Duodenal mucosa (tissue), 2 donors: Measurements from ENCODE around the gene SHD.
"Not testable (repeated sequence)": the region's sequence is repeated elsewhere in the genome, so short reads cannot be mapped to it uniquely, and the experiment has no call there.

ENCODE experiments used
- H3K27ac ChIP-seq: one replicate; pipeline ENCODE4 v1.7.0; 2013; ENCODE audit warnings: low read depth, low read length
- H3K27me3 ChIP-seq, 2 donors: one replicate each; pipeline ENCODE4 v1.7.0; 2013; ENCODE audit warnings: low read length in 2 of 2, control low read depth in 1 of 2; ENCODE audit not compliant: insufficient read depth in 2 of 2, control insufficient read depth in 1 of 2
- H3K36me3 ChIP-seq, 2 donors: one replicate each; pipeline ENCODE4 v1.7.0; 2013; ENCODE audit warnings: low read length in 2 of 2, control low read depth in 1 of 2; ENCODE audit not compliant: insufficient read depth in 2 of 2, control insufficient read depth in 1 of 2
- H3K4me1 ChIP-seq, 2 donors: one replicate each; pipeline ENCODE4 v1.7.0; 2013; ENCODE audit warnings: low read length in 2 of 2, control low read depth in 1 of 2; ENCODE audit not compliant: insufficient read depth in 2 of 2, control insufficient read depth in 1 of 2
- H3K4me3 ChIP-seq, 2 donors: one replicate each; pipeline ENCODE4 v1.7.0; 2013; ENCODE audit warnings: low read length in 2 of 2, low read depth in 1 of 2
- H3K9ac ChIP-seq, 2 donors: one replicate each; pipeline ENCODE4 v1.7.0; 2013; ENCODE audit warnings: low read length in 2 of 2, low read depth in 1 of 2
- H3K9me3 ChIP-seq, 2 donors: one replicate each; pipeline ENCODE4 v1.7.0; 2013; ENCODE audit warnings: low read length in 2 of 2, control low read depth in 1 of 2; ENCODE audit not compliant: control insufficient read depth in 1 of 2

SHD gene

GRCh38 chr19:4238831-4239230 lies 40.2 kb upstream of the SHD start:
- Histone ChIP-seq H3K4me1 (no peaks in the 10 kb centered on the region), H3K9ac (no peak overlapping the region), H3K4me3 (no peak overlapping the region), H3K27ac (no peak overlapping the region), H3K36me3 (no peaks in the 10 kb centered on the region), H3K9me3 (peaks cover 0 to 5% of the 10 kb centered on the region in 2 donors), H3K27me3 (no peaks in the 10 kb centered on the region)

- Histone ChIP-seq H3K9ac (no peak overlapping the region), H3K9me3 (peaks cover 0 to 5% of the 10 kb centered on the region in 2 donors), H3K4me1 (peaks cover 0 to 5% of the 10 kb centered on the region in 2 donors), H3K4me3 (no peak overlapping the region), H3K27me3 (no peaks in the 10 kb centered on the region), H3K27ac (no peak overlapping the region), H3K36me3 (no peaks in the 10 kb centered on the region)
Observed at GRCh38 chr19:4241824-4242430, 37.1 kb upstream of the SHD start.

- H3K9ac ChIP-seq, H3K4me1 ChIP-seq, H3K9me3 ChIP-seq, H3K4me3 ChIP-seq, H3K27ac ChIP-seq, H3K27me3 ChIP-seq: not testable (repeated sequence)
- H3K36me3 ChIP-seq: peaks cover 16 to 21% of the 10 kb centered on the region in 2 donors
Observed at GRCh38 chr19:4245938-4246337, 33.1 kb upstream of the SHD start.

- Histone ChIP-seq H3K27me3 (no peaks in the 10 kb centered on the region), H3K36me3 (peaks cover 21 to 32% of the 10 kb centered on the region in 2 donors), H3K9ac (peak within 1 kb of the TSS; percentile 69 to 98), H3K27ac (peak within 1 kb of the TSS; percentile 90), H3K4me1 (peaks cover 5 to 9% of the 10 kb centered on the region in 2 donors), H3K4me3 (peak within 1 kb of the TSS; percentile 62 to 94), H3K9me3 (peaks cover 0 to 2% of the 10 kb centered on the region in 2 donors)
Observed at GRCh38 chr19:4246767-4247593, 32.1 kb upstream of the SHD start, which contains the start of gene YJU2. YJU2 (plus strand) TSS chr19:4247080; CDS start chr19:4247147, 67 bp downstream.

- Histone ChIP-seq H3K4me1 (no peaks in the 10 kb centered on the region), H3K27ac (no peak overlapping the region), H3K9ac (no peak overlapping the region), H3K27me3 (no peaks in the 10 kb centered on the region), H3K36me3 (peaks cover 27 to 77% of the 10 kb centered on the region in 2 donors), H3K9me3 (peaks cover 5 to 7% of the 10 kb centered on the region in 2 donors), H3K4me3 (no peak overlapping the region)
Observed at GRCh38 chr19:4256563-4256962, 22.5 kb upstream of the SHD start.

- Histone ChIP-seq H3K9ac (no peak overlapping the region), H3K4me1 (no peaks in the 10 kb centered on the region), H3K4me3 (no peak overlapping the region), H3K27ac (no peak overlapping the region), H3K9me3 (peaks cover 5 to 7% of the 10 kb centered on the region in 2 donors), H3K27me3 (no peaks in the 10 kb centered on the region), H3K36me3 (peaks cover 27 to 77% of the 10 kb centered on the region in 2 donors)
Observed at GRCh38 chr19:4257025-4257424, 22.0 kb upstream of the SHD start.

- Histone ChIP-seq H3K9me3 (peaks cover 5 to 7% of the 10 kb centered on the region in 2 donors), H3K36me3 (peaks cover 27 to 80% of the 10 kb centered on the region in 2 donors), H3K9ac (no peak overlapping the region), H3K27me3 (no peaks in the 10 kb centered on the region), H3K4me3 (no peak overlapping the region), H3K4me1 (no peaks in the 10 kb centered on the region), H3K27ac (no peak overlapping the region)
Observed at GRCh38 chr19:4258181-4258580, 20.9 kb upstream of the SHD start.

GRCh38 chr19:4260613-4261191 lies 18.4 kb upstream of the SHD start:
- no peak overlapping the region for H3K9ac ChIP-seq
- no peak overlapping the region for H3K27ac ChIP-seq
- peaks cover 18 to 74% of the 10 kb centered on the region in 2 donors for H3K36me3 ChIP-seq
- H3K27me3 ChIP-seq: no peaks in the 10 kb centered on the region
- H3K9me3 ChIP-seq: peaks cover 5 to 7% of the 10 kb centered on the region in 2 donors
- H3K4me3 ChIP-seq: no peak overlapping the region
- H3K4me1 ChIP-seq: no peaks in the 10 kb centered on the region

- Histone ChIP-seq H3K9ac (no peak overlapping the region), H3K4me1 (peaks cover 7 to 11% of the 10 kb centered on the region in 2 donors), H3K9me3 (no peaks in the 10 kb centered on the region), H3K27ac (no peak overlapping the region), H3K4me3 (no peak overlapping the region), H3K27me3 (no peaks in the 10 kb centered on the region), H3K36me3 (peaks cover 18 to 73% of the 10 kb centered on the region in 2 donors)
Observed at GRCh38 chr19:4264812-4265211, 14.3 kb upstream of the SHD start.
